Mononuclear cell (primary cell): ENCODE data around the gene TNFSF12. TPM values are rescaled to one million over a fixed set of nuclear protein-coding genes. Genes with fewer than 3 reads are reported as not detected.
"Not testable (repeated sequence)": the region's sequence is repeated elsewhere in the genome, so short reads cannot be mapped to it uniquely, and the experiment has no call there.

Experiments
- H3K27me3 ChIP-seq: 2 replicates; pipeline ENCODE4 v1.6.0; 2011; ENCODE audit warnings: low read length, control low read depth; ENCODE audit not compliant: insufficient read depth
- H3K4me1 ChIP-seq: 2 replicates; pipeline ENCODE4 v1.5.1; 2011; ENCODE audit warnings: mild to moderate bottlenecking, low read length, control low read depth; ENCODE audit not compliant: insufficient read depth
- H3K4me3 ChIP-seq: 2 replicates; pipeline ENCODE4 v1.5.1; 2011; ENCODE audit warnings: mild to moderate bottlenecking, low read length, moderate library complexity
- H3K9me3 ChIP-seq: 2 replicates; pipeline ENCODE4 v1.5.1; 2011; ENCODE audit warnings: low read depth, mild to moderate bottlenecking, control low read depth, low read length
- total RNA-seq: library from RNA; depleted of rRNA; stranded (reverse); fragments of >200 nt; gene quantifications from one replicate; pipeline ENCODE4 v1.2.3, GENCODE V29; 2012

The TNFSF12 gene
- total RNA-seq, 1 donor = 14.4 TPM

GRCh38 chr17:7583253-7584109 lies 34.6 kb downstream of the TNFSF12 start, which contains the start of gene MPDU1:
Gene MPDU1 (plus strand): TSS chr17:7583852. CDS start chr17:7583863, 11 bp downstream.
- Histone ChIP-seq H3K27me3 (no peaks in the 10 kb centered on the region), H3K9me3 (no peaks in the 10 kb centered on the region), H3K4me1 (peaks cover 86% of the 10 kb centered on the region), H3K4me3 (peak within 1 kb of the TSS; percentile 61)

- Histone ChIP-seq H3K27me3 (no peaks in the 10 kb centered on the region), H3K4me3 (no peak overlapping the region), H3K9me3 (no peaks in the 10 kb centered on the region), H3K4me1 (peaks cover 65% of the 10 kb centered on the region)
Observed at GRCh38 chr17:7586673-7587419, 38.0 kb downstream of the TNFSF12 start.

- no peaks in the 10 kb centered on the region for H3K9me3 ChIP-seq
- no peak overlapping the region for H3K4me3 ChIP-seq
- peaks cover 57% of the 10 kb centered on the region for H3K4me1 ChIP-seq
- no peaks in the 10 kb centered on the region for H3K27me3 ChIP-seq
Observed at GRCh38 chr17:7587420-7588151, 38.7 kb downstream of the TNFSF12 start.

- H3K27me3 ChIP-seq = no peaks in the 10 kb centered on the region
- no peak overlapping the region for H3K4me3 ChIP-seq
- H3K9me3 ChIP-seq = no peaks in the 10 kb centered on the region
- peaks cover 48% of the 10 kb centered on the region for H3K4me1 ChIP-seq
Observed at GRCh38 chr17:7588553-7589203, 39.8 kb downstream of the TNFSF12 start.

GRCh38 chr17:7589204-7589868 lies 40.5 kb downstream of the TNFSF12 start:
- no peaks in the 10 kb centered on the region for H3K27me3 ChIP-seq
- peaks cover 46% of the 10 kb centered on the region for H3K4me1 ChIP-seq
- H3K9me3 ChIP-seq = no peaks in the 10 kb centered on the region
- no peak overlapping the region for H3K4me3 ChIP-seq

- Histone ChIP-seq H3K4me1 (peaks cover 38% of the 10 kb centered on the region), H3K9me3 (no peaks in the 10 kb centered on the region), H3K27me3 (no peaks in the 10 kb centered on the region), H3K4me3 (no peak within 1 kb of the TSS)
Observed at GRCh38 chr17:7589891-7590691, 41.2 kb downstream of the TNFSF12 start, which contains the start of gene SOX15. Gene SOX15 (minus strand): TSS chr17:7590094. CDS start chr17:7589676, 418 bp downstream.

- Histone ChIP-seq H3K9me3 (no peaks in the 10 kb centered on the region), H3K4me1 (peaks cover 31% of the 10 kb centered on the region), H3K4me3 (no peak overlapping the region), H3K27me3 (no peaks in the 10 kb centered on the region)
Observed at GRCh38 chr17:7590743-7591142, 41.9 kb downstream of the TNFSF12 start.

- Histone ChIP-seq H3K9me3 (no peaks in the 10 kb centered on the region), H3K4me3 (no peak overlapping the region), H3K4me1 (peaks cover 30% of the 10 kb centered on the region), H3K27me3 (no peaks in the 10 kb centered on the region)
Observed at GRCh38 chr17:7591596-7591995, 42.7 kb downstream of the TNFSF12 start.

- Histone ChIP-seq H3K27me3 (no peaks in the 10 kb centered on the region), H3K9me3 (no peaks in the 10 kb centered on the region), H3K4me3 (no peak overlapping the region), H3K4me1 (peaks cover 22% of the 10 kb centered on the region)
Observed at GRCh38 chr17:7592422-7593021, 43.7 kb downstream of the TNFSF12 start.

- Histone ChIP-seq H3K4me3 (no peak overlapping the region), H3K4me1 (peaks cover 14% of the 10 kb centered on the region), H3K9me3 (no peaks in the 10 kb centered on the region), H3K27me3 (no peaks in the 10 kb centered on the region)
Observed at GRCh38 chr17:7593296-7593695, 44.4 kb downstream of the TNFSF12 start.

- H3K4me3 ChIP-seq, H3K4me1 ChIP-seq, H3K27me3 ChIP-seq, H3K9me3 ChIP-seq: not testable (repeated sequence)
Observed at GRCh38 chr17:7597561-7597960, 48.7 kb downstream of the TNFSF12 start.

- Histone ChIP-seq H3K4me1 (peaks cover 3% of the 10 kb centered on the region), H3K4me3 (no peak overlapping the region), H3K9me3 (no peaks in the 10 kb centered on the region), H3K27me3 (no peaks in the 10 kb centered on the region)
Observed at GRCh38 chr17:7606280-7606679, 57.4 kb downstream of the TNFSF12 start.
